ENCODE results near the gene CCDC17.
A peak's percentile ranks its signal among the peaks of the same experiment; 100 is the strongest.
"Not testable (repeated sequence)": the region's sequence is repeated elsewhere in the genome, so short reads cannot be mapped to it uniquely, and the experiment has no call there.

The CCDC17 gene

GRCh38 chr1:45607404-45608074 is 16.3 kb downstream of the CCDC17 start:
- Histone ChIP-seq H3K27me3 (ENCODE audit: control insufficient read depth, insufficient read depth, low read length) (no peaks in the 10 kb centered on the region), H3K9ac (ENCODE audit: low read length) (no peak overlapping the region), H3K4me1 (ENCODE audit: control insufficient read depth, insufficient read depth, low read length) (no peaks in the 10 kb centered on the region), H3K27ac (ENCODE audit: low read depth, low read length) (0 out of 2 replicates have a peak overlapping the region, but pooled peaks have one; percentile 8), H3K4me3 (ENCODE audit: low read depth, low read length) (no peak overlapping the region), H3K36me3 (ENCODE audit: control insufficient read depth, insufficient read depth, low read length) (peaks cover 98% of the 10 kb centered on the region), H3K9me3 (ENCODE audit: control insufficient read depth, insufficient read depth, low read depth, low read length) (no peaks in the 10 kb centered on the region)

GRCh38 chr1:45604239-45604638 is 19.6 kb downstream of the CCDC17 start:
- H3K36me3 ChIP-seq (ENCODE audit: control insufficient read depth, insufficient read depth, low read length), result peaks cover 94% of the 10 kb centered on the region
- H3K4me3 ChIP-seq (ENCODE audit: low read depth, low read length), result no peak overlapping the region
- no peaks in the 10 kb centered on the region for H3K4me1 ChIP-seq (ENCODE audit: control insufficient read depth, insufficient read depth, low read length)

GRCh38 chr1:45596765-45597164 is 27.1 kb downstream of the CCDC17 start:
- not testable (repeated sequence) for H3K9me3 ChIP-seq (ENCODE audit: control insufficient read depth, insufficient read depth, low read depth, low read length); H3K4me3 ChIP-seq (ENCODE audit: low read depth, low read length); H3K9ac ChIP-seq (ENCODE audit: low read length); H3K4me1 ChIP-seq (ENCODE audit: control insufficient read depth, insufficient read depth, low read length); H3K27me3 ChIP-seq (ENCODE audit: control insufficient read depth, insufficient read depth, low read length); H3K27ac ChIP-seq (ENCODE audit: low read depth, low read length)
- H3K36me3 ChIP-seq (ENCODE audit: control insufficient read depth, insufficient read depth, low read length), result peaks cover 92% of the 10 kb centered on the region

More at GRCh38 chr1:45604239-45604638, 19.6 kb downstream of the CCDC17 start:
- Histone ChIP-seq H3K9me3 (ENCODE audit: control insufficient read depth, insufficient read depth, low read depth, low read length) (no peaks in the 10 kb centered on the region), H3K27ac (ENCODE audit: low read depth, low read length) (no peak overlapping the region), H3K9ac (ENCODE audit: low read length) (no peak overlapping the region), H3K27me3 (ENCODE audit: control insufficient read depth, insufficient read depth, low read length) (no peaks in the 10 kb centered on the region)

GRCh38 chr1:45594412-45594811 is 29.4 kb downstream of the CCDC17 start:
- no peak overlapping the region for H3K27ac ChIP-seq (ENCODE audit: low read depth, low read length)
- peaks cover 90% of the 10 kb centered on the region for H3K36me3 ChIP-seq (ENCODE audit: control insufficient read depth, insufficient read depth, low read length)
- no peak overlapping the region for H3K4me3 ChIP-seq (ENCODE audit: low read depth, low read length)
- 0 out of 2 replicates have a peak, but pooled peaks cover 4% of the 10 kb centered on the region for H3K4me1 ChIP-seq (ENCODE audit: control insufficient read depth, insufficient read depth, low read length)
- no peak overlapping the region for H3K9ac ChIP-seq (ENCODE audit: low read length)
- H3K9me3 ChIP-seq (ENCODE audit: control insufficient read depth, insufficient read depth, low read depth, low read length), result no peaks in the 10 kb centered on the region
- H3K27me3 ChIP-seq (ENCODE audit: control insufficient read depth, insufficient read depth, low read length), result no peaks in the 10 kb centered on the region

GRCh38 chr1:45589861-45590260 is 34.0 kb downstream of the CCDC17 start:
- Histone ChIP-seq H3K36me3 (ENCODE audit: control insufficient read depth, insufficient read depth, low read length) (peaks cover 76% of the 10 kb centered on the region), H3K4me3 (ENCODE audit: low read depth, low read length) (no peak overlapping the region), H3K27ac (ENCODE audit: low read depth, low read length) (no peak overlapping the region), H3K27me3 (ENCODE audit: control insufficient read depth, insufficient read depth, low read length) (no peaks in the 10 kb centered on the region), H3K9me3 (ENCODE audit: control insufficient read depth, insufficient read depth, low read depth, low read length) (no peaks in the 10 kb centered on the region), H3K9ac (ENCODE audit: low read length) (no peak overlapping the region), H3K4me1 (ENCODE audit: control insufficient read depth, insufficient read depth, low read length) (peaks cover 11% of the 10 kb centered on the region; the same call in 1 of the 2 replicates)

- peaks cover 52% of the 10 kb centered on the region for H3K36me3 ChIP-seq (ENCODE audit: control insufficient read depth, insufficient read depth, low read length)
- no peaks in the 10 kb centered on the region for H3K27me3 ChIP-seq (ENCODE audit: control insufficient read depth, insufficient read depth, low read length)
- H3K9me3 ChIP-seq (ENCODE audit: control insufficient read depth, insufficient read depth, low read depth, low read length), result no peaks in the 10 kb centered on the region
- H3K27ac ChIP-seq (ENCODE audit: low read depth, low read length), result no peak overlapping the region
- peaks cover 11% of the 10 kb centered on the region; the same call in 1 of the 2 replicates for H3K4me1 ChIP-seq (ENCODE audit: control insufficient read depth, insufficient read depth, low read length)
- H3K9ac ChIP-seq (ENCODE audit: low read length), result no peak overlapping the region
- H3K4me3 ChIP-seq (ENCODE audit: low read depth, low read length), result peak overlapping the region; percentile 96
Measured at GRCh38 chr1:45586769-45587168, 37.1 kb downstream of the CCDC17 start.

- Histone ChIP-seq H3K4me1 (ENCODE audit: control insufficient read depth, insufficient read depth, low read length) (peaks cover 11% of the 10 kb centered on the region; the same call in 1 of the 2 replicates), H3K36me3 (ENCODE audit: control insufficient read depth, insufficient read depth, low read length) (peaks cover 40% of the 10 kb centered on the region), H3K27ac (ENCODE audit: low read depth, low read length) (no peak overlapping the region)
Measured at GRCh38 chr1:45585496-45586075, 38.3 kb downstream of the CCDC17 start.

GRCh38 chr1:45585110-45585426 is 38.8 kb downstream of the CCDC17 start:
- Histone ChIP-seq H3K4me3 (ENCODE audit: low read depth, low read length) (peak overlapping the region; percentile 96), H3K9ac (ENCODE audit: low read length) (peak overlapping the region; percentile 94), H3K9me3 (ENCODE audit: control insufficient read depth, insufficient read depth, low read depth, low read length) (no peaks in the 10 kb centered on the region), H3K27ac (ENCODE audit: low read depth, low read length) (peak overlapping the region; percentile 98), H3K4me1 (ENCODE audit: control insufficient read depth, insufficient read depth, low read length) (peaks cover 11% of the 10 kb centered on the region; the same call in 1 of the 2 replicates), H3K36me3 (ENCODE audit: control insufficient read depth, insufficient read depth, low read length) (peaks cover 39% of the 10 kb centered on the region), H3K27me3 (ENCODE audit: control insufficient read depth, insufficient read depth, low read length) (no peaks in the 10 kb centered on the region)

More at GRCh38 chr1:45585496-45586075, 38.3 kb downstream of the CCDC17 start:
- Histone ChIP-seq H3K9me3 (ENCODE audit: control insufficient read depth, insufficient read depth, low read depth, low read length) (no peaks in the 10 kb centered on the region), H3K4me3 (ENCODE audit: low read depth, low read length) (peak overlapping the region; percentile 96), H3K27me3 (ENCODE audit: control insufficient read depth, insufficient read depth, low read length) (no peaks in the 10 kb centered on the region), H3K9ac (ENCODE audit: low read length) (peak overlapping the region; percentile 94)

- peaks cover 8% of the 10 kb centered on the region; the same call in 1 of the 2 replicates for H3K4me1 ChIP-seq (ENCODE audit: control insufficient read depth, insufficient read depth, low read length)
- H3K9me3 ChIP-seq (ENCODE audit: control insufficient read depth, insufficient read depth, low read depth, low read length), result no peaks in the 10 kb centered on the region
- H3K36me3 ChIP-seq (ENCODE audit: control insufficient read depth, insufficient read depth, low read length), result peaks cover 35% of the 10 kb centered on the region
- H3K4me3 ChIP-seq (ENCODE audit: low read depth, low read length), result peak overlapping the region; percentile 96
- peak overlapping the region; percentile 98 for H3K27ac ChIP-seq (ENCODE audit: low read depth, low read length)
- H3K27me3 ChIP-seq (ENCODE audit: control insufficient read depth, insufficient read depth, low read length), result no peaks in the 10 kb centered on the region
- peak overlapping the region; percentile 94 for H3K9ac ChIP-seq (ENCODE audit: low read length)
Measured at GRCh38 chr1:45584351-45585109, 39.3 kb downstream of the CCDC17 start.

GRCh38 chr1:45583666-45584350 is 40.0 kb downstream of the CCDC17 start, which contains the start of gene NASP:
NASP (plus strand) TSS chr1:45584041; CDS start chr1:45584147, 106 bp downstream.
- Histone ChIP-seq H3K27ac (ENCODE audit: low read depth, low read length) (peak within 1 kb of the TSS; percentile 98), H3K27me3 (ENCODE audit: control insufficient read depth, insufficient read depth, low read length) (no peaks in the 10 kb centered on the region), H3K4me1 (ENCODE audit: control insufficient read depth, insufficient read depth, low read length) (peaks cover 8% of the 10 kb centered on the region; the same call in 1 of the 2 replicates), H3K4me3 (ENCODE audit: low read depth, low read length) (peak within 1 kb of the TSS; percentile 96), H3K9ac (ENCODE audit: low read length) (peak within 1 kb of the TSS; percentile 94), H3K9me3 (ENCODE audit: control insufficient read depth, insufficient read depth, low read depth, low read length) (no peaks in the 10 kb centered on the region), H3K36me3 (ENCODE audit: control insufficient read depth, insufficient read depth, low read length) (peaks cover 27% of the 10 kb centered on the region)

Measured in HUES6 (cell line).